SU-DHL-6 (cell line): ENCODE measurements around the gene ZSCAN10.

Source experiments
- EZH2phosphoT487 ChIP-seq: fragments of 200-600 bp; sonication (generic), shearing (Covaris generic); conservative IDR thresholded peaks from 2 replicates; pipeline ENCODE4 v1.6.1; 2018; ENCODE audit warnings: mild to moderate bottlenecking, antibody characterized with exemption, low read length, moderate library complexity, mixed read lengths
- TF ChIP-seq, protein P1 (sequence below): fragments of 200-600 bp; sonication (generic); IDR thresholded peaks from one replicate; pipeline ENCODE4 v1.5.1; 2017; ENCODE audit warnings: antibody characterized with exemption, mild to moderate bottlenecking, low read length, moderate library complexity; ENCODE audit not compliant: insufficient read depth, poor library complexity, severe bottlenecking

DNA sequence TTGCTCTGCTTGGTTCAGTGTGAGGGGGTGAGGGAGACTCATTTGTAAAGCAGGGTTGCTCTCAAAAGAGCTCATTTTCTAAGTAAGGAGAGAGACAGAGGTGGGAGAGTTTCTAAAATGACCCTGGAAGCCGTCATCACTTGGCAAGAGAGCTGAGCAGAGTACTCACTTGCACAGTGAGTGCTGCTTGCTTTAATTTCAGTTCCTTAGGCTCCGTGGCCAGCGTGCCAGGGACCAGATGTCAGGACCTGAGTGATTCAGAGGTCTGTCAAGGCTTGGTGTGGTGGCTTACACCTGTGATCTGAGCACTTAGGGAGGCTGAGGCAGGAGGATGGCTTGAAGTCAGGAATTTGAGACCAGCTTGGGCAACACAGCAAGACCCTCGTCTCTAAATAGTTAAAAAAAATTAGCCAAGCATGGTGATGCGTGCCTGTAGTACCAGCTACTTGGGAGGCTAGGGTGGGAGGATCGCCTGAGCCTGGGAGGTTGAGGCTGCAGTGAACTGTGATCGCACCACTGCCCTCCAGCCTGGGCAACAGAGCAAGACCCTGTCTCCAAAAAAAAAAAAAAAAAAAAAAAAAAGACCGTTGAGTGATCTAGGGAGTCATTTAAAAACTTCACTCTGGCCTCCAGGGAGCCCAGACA, 24.0 kb upstream of the ZSCAN10 start:
- TF ChIP-seq, protein P1, sequence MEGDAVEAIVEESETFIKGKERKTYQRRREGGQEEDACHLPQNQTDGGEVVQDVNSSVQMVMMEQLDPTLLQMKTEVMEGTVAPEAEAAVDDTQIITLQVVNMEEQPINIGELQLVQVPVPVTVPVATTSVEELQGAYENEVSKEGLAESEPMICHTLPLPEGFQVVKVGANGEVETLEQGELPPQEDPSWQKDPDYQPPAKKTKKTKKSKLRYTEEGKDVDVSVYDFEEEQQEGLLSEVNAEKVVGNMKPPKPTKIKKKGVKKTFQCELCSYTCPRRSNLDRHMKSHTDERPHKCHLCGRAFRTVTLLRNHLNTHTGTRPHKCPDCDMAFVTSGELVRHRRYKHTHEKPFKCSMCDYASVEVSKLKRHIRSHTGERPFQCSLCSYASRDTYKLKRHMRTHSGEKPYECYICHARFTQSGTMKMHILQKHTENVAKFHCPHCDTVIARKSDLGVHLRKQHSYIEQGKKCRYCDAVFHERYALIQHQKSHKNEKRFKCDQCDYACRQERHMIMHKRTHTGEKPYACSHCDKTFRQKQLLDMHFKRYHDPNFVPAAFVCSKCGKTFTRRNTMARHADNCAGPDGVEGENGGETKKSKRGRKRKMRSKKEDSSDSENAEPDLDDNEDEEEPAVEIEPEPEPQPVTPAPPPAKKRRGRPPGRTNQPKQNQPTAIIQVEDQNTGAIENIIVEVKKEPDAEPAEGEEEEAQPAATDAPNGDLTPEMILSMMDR: no peak
- TF ChIP-seq EZH2phosphoT487: no peak
